Measurements from ENCODE around the gene HIP1R.
A peak's percentile ranks its signal among the peaks of the same experiment; 100 is the strongest.
"Not testable (repeated sequence)": the region's sequence is repeated elsewhere in the genome, so short reads cannot be mapped to it uniquely, and the experiment has no call there.

HIP1R gene

GRCh38 chr12:122894193-122895121, 59.2 kb downstream of the HIP1R start:
- DNase-seq, result no peak

DNA sequence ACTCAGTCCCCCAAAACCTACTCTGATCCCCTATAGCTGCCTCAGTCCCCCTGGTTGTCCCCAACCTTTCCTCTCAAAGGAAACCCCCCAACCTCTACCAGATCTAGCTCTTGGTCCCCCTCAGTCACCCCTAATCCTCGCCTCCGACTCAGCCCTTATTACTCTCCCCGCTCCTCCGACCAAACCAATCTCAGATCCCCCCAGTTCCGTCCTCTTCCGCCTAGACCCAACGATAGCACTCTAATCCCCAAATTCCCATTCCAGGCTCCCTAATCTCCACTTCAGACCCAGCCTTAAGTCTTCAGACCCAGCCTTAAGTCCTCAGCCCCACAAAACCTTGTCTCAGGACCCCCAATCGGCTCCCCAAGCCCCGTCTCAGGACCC, 60.1 kb downstream of the HIP1R start:
- DNase-seq, result no peak

GRCh38 chr12:122895704-122896636, 60.7 kb downstream of the HIP1R start, which contains the start of gene VPS37B:
TSS of gene VPS37B (minus strand) at chr12:122896124. CDS start at chr12:122896062, 62 bp downstream.
- peak; percentile 27 for DNase-seq

DNA sequence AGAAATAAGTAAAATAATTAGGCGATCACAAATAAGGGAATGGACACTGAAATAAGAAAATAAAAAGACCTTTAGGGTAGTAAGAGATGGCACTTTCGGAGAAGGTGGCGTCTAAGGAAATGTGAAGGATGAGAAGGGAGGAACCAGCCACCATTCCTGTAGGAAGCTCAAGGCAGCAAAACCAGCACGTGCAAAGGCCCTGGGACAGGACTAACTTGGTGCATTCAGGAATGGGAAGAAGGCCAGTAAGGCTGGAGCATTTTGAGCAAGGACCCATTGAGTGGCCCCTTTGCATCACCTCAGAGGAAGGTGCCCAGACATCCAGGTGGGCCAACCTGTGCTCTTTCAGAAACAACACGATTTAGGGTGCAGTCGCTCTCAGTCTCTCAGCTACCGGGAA, 61.4 kb downstream of the HIP1R start:
- DNase-seq, result no peak

- DNase-seq, result no peak
Observed at GRCh38 chr12:122899887-122900286, 64.6 kb downstream of the HIP1R start.

DNA sequence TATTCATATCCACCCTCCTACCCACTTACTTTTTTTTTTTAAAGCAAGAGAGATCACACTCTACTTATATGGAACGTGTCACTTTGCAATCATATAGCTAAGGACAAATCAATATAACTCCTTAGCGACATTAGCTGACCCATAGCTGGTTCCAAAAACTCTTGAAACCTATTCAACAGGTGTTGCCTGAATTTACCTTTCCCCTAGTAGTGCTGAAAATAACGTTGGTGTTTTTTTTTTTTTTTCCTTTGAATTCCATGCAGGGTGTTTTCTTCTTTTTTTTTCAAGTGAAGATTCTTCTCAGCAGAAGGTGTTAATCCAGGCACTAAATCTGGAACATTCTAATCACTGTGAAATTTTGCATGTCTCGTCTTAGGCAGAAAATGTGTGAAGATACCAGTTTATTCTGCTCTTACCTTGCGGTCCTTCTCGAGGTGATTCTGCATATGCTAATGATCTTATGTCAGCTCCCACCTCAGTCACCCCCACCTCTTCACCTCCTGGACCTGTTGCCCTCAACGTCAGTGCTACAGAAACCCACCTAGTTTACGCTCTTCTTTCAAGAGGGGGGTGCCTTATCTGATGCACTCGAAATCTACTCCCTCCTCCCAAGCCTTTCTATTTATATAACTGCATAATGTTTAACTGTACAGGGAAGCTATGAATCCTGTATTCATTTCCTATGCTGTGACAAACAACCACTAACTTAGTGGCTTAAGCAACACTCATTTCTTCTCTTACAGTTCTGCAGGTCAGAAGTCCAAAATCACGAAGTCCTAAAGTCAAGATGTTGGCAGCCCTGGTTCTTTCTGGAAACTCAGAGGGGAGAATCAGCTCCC, 67.8 kb downstream of the HIP1R start:
- DNase-seq, result no peak

- no peak for DNase-seq
Observed at GRCh38 chr12:122903693-122904034, 68.4 kb downstream of the HIP1R start.

- DNase-seq, result not testable (repeated sequence)
Observed at GRCh38 chr12:122905258-122905657, 70.0 kb downstream of the HIP1R start.

DNA sequence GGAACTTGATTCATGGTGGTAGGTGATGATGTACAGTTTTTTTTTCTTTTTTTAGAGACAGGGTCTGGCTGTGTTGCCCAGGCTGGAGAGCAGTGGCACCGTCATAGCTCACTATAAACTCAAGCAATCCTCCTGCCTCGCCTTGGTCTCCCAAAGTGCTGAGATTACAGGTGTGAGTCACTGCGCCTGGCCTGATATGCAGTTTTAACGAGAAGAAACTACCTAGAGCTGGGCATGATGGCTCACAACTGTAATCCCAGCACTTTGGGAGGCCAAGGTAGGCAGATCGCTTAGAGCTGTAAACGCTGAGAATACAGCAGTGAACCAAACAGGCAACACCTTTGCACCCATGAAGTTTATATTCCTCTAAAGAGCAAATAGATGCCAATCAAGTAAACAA, 73.7 kb downstream of the HIP1R start:
- no peak for DNase-seq

- peak; percentile 50 for DNase-seq
Observed at GRCh38 chr12:122909442-122910288, 74.4 kb downstream of the HIP1R start.
